WI38 (cell line): ENCODE data around the gene CRTC3.

Experiments
- H3K4me3 ChIP-seq: 2 replicates; pipeline ENCODE4 v1.5.1; 2011; ENCODE audit warnings: low read depth, mild to moderate bottlenecking, control low read depth, low read length
- CTCF ChIP-seq: IDR thresholded peaks from 2 replicates; pipeline ENCODE4 v1.5.1; 2012; ENCODE audit warnings: low read depth, mild to moderate bottlenecking, control low read depth, low read length

CRTC3 gene

GRCh38 chr15:90674476-90674875 is 144.8 kb downstream of the CRTC3 start:
- H3K4me3 ChIP-seq: no peak overlapping the region
- TF ChIP-seq CTCF: no peak

DNA sequence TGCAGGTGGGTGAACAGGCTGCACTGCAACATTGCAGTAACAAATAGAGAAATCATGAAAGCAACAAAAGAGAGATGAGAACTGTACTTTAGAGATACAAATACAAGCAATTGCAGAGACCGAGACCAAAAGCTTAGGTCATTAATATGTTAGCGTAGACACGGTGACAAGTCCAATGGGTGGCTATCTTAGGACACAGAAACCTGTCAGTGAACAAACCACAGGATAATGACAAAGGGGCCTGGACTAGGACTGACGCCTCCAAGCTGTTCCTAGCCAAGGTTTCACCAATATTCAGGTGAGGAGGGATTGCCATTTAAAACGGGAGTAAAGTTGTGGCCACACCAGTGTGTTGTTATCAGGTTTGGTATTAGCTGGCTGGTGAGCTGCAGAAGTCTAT is 145.7 kb downstream of the CRTC3 start:
- no peak for TF ChIP-seq CTCF
- no peak overlapping the region for H3K4me3 ChIP-seq

- no peak for TF ChIP-seq CTCF
- no peak overlapping the region for H3K4me3 ChIP-seq
Measured at GRCh38 chr15:90677807-90678790, 148.4 kb downstream of the CRTC3 start.

- H3K4me3 ChIP-seq: no peak overlapping the region
- TF ChIP-seq CTCF: no peak
Measured at GRCh38 chr15:90679959-90680358, 150.2 kb downstream of the CRTC3 start.

DNA sequence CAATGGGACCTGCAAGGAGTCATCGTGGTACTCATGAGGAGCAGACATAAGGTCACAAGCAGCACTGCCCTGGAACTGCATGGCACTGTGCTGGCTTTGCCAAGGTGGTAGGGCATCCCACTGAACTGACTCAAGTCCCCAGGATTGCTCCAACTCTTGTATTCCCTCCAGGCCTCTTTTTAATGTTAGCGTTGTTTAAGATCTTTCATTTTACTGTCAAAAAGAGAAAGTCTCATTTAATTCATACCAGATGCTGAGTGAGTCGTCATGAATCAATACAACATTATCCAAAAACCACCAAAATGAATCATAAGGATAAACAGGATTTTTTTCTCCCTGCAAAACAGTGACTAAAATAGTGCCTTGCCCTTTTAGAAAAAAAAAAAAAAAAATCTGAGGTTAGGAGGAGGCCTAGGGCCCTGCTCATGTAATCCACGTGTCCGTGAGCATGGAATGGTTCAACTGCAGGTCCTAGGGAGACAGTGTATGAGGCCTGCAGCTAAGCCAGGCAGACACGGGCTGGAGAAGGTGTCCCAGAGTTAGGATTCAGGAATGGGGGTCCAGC is 150.7 kb downstream of the CRTC3 start:
- H3K4me3 ChIP-seq: no peak overlapping the region
- no peak for TF ChIP-seq CTCF

GRCh38 chr15:90681056-90681455 is 151.3 kb downstream of the CRTC3 start:
- no peak overlapping the region for H3K4me3 ChIP-seq
- no peak for TF ChIP-seq CTCF

DNA sequence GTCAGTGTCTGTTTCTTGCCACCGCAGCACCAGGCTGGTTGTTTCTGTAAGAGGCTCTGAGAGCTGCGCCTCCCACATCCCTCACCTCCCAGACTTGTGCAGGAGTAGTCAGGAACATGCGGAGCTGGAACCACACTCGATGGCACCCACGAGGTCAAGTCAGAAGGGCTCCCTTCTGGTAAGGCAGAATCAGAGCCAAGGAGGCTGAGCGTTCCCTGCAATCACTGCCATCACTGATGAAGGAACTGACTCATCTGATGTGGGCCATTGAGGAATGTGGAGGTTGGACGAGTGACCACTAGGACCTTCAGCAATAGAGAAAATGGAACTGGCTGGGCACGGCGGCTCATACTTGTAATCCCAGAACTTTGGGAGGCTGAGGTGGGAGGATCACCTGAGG is 151.8 kb downstream of the CRTC3 start:
- no peak overlapping the region for H3K4me3 ChIP-seq
- no peak for TF ChIP-seq CTCF
